Brain microvascular endothelial cell (primary cell): Measurements from ENCODE around the gene EQTN.

Experiments used
- DNase-seq: peaks from one replicate; pipeline ENCODE4 v3.0.0-alpha.2; 2020
- H3K27ac ChIP-seq: fragments of 250-450 bp; sonication (Bioruptor Pico); 2 replicates; pipeline ENCODE4 v1.5.1; 2020; ENCODE audit warnings: mild to moderate bottlenecking, moderate library complexity
- H3K27me3 ChIP-seq: fragments of 250-450 bp; sonication (Bioruptor Pico); replicated peaks from 2 replicates; pipeline ENCODE4 v1.5.1; 2020; ENCODE audit warnings: mild to moderate bottlenecking
- H3K36me3 ChIP-seq: fragments of 250-450 bp; sonication (Bioruptor Pico); replicated peaks from 2 replicates; pipeline ENCODE4 v1.5.1; 2020; ENCODE audit warnings: mild to moderate bottlenecking
- H3K4me3 ChIP-seq: 2 replicates; pipeline ENCODE4 v1.5.1; 2011; ENCODE audit warnings: low read depth, mild to moderate bottlenecking, control low read depth, low read length, moderate library complexity
- in situ Hi-C: cut with HindIII; loops from 2 replicates; pipeline ENCODE4 v1.10.0; 2017; ENCODE audit warnings: low sequenced_read_pairs, low pct_ligation_motif_present
- TF ChIP-seq, protein P1 (sequence below): IDR thresholded peaks from 2 replicates; pipeline ENCODE4 v1.5.1; 2011; ENCODE audit warnings: low read depth, mild to moderate bottlenecking, moderate library complexity, low read length, control low read depth, inconsistent platforms; ENCODE audit errors: missing control alignments

Gene EQTN

DNA sequence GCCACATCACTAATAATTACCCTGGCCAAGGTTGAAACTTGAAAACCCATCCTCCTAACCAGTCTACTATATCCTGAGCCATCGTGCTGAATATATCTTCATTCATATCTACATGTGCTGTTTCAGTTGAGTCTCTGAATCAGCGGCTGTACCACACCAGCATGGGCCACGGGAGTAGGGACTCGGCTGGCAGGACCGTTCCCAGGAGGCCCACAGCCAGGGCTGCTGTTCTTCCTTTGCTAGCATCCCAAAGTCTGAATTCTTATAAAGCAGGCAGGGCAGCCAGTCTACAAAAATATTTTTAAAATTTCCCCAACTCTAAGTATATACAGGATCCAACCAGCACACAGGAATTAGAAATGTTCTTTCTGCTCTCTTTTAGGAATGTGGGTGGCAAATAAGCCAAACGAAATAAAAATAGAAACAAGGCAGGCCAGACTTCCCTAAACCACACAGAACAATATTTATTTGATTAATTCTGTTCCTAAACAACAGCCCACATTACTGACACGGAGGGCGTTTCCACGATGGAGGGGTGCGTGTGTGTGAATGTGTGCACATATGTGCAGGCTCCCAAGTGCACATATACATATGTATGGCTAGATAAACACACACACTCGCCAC lies 42.8 kb upstream of the EQTN start:
- in situ Hi-C loops: loop anchor here (25.0 kb wide), 1 partner anchor 173 kb away; the partner anchor contains the start of gene IFNK
- Histone ChIP-seq H3K27me3 (no peaks in the 10 kb centered on the region), H3K4me3 (no peak overlapping the region), H3K36me3 (no peaks in the 10 kb centered on the region), H3K27ac (no peak overlapping the region)
- TF ChIP-seq, protein P1, sequence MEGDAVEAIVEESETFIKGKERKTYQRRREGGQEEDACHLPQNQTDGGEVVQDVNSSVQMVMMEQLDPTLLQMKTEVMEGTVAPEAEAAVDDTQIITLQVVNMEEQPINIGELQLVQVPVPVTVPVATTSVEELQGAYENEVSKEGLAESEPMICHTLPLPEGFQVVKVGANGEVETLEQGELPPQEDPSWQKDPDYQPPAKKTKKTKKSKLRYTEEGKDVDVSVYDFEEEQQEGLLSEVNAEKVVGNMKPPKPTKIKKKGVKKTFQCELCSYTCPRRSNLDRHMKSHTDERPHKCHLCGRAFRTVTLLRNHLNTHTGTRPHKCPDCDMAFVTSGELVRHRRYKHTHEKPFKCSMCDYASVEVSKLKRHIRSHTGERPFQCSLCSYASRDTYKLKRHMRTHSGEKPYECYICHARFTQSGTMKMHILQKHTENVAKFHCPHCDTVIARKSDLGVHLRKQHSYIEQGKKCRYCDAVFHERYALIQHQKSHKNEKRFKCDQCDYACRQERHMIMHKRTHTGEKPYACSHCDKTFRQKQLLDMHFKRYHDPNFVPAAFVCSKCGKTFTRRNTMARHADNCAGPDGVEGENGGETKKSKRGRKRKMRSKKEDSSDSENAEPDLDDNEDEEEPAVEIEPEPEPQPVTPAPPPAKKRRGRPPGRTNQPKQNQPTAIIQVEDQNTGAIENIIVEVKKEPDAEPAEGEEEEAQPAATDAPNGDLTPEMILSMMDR: no peak
- no peak for DNase-seq

DNA sequence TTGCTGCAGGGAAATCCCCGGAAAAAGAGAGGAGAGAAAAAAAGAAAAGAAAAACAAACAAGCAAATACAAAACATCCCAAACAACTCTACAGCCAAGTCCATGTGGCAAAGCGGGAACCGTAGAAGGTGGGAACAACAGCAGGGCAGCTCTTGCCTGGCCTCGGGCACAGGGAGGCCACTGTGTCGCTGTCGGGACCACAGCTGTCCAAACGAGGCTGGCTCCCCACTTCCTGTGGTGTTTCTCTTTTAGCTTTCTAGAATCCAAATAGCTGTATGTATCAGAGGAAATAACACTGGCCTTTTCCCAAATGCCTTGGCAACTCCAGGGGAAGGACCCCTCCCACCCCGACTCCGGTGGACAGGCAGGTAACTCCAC lies 41.6 kb upstream of the EQTN start:
- TF ChIP-seq, protein P1: no peak
- in situ Hi-C loops: loop anchor here (25.0 kb wide), 1 partner anchor 174 kb away; the partner anchor contains the start of gene IFNK
- H3K27me3 ChIP-seq: no peaks in the 10 kb centered on the region
- no peak overlapping the region for H3K4me3 ChIP-seq
- DNase-seq: no peak
- H3K36me3 ChIP-seq: no peaks in the 10 kb centered on the region
- H3K27ac ChIP-seq: no peak overlapping the region

DNA sequence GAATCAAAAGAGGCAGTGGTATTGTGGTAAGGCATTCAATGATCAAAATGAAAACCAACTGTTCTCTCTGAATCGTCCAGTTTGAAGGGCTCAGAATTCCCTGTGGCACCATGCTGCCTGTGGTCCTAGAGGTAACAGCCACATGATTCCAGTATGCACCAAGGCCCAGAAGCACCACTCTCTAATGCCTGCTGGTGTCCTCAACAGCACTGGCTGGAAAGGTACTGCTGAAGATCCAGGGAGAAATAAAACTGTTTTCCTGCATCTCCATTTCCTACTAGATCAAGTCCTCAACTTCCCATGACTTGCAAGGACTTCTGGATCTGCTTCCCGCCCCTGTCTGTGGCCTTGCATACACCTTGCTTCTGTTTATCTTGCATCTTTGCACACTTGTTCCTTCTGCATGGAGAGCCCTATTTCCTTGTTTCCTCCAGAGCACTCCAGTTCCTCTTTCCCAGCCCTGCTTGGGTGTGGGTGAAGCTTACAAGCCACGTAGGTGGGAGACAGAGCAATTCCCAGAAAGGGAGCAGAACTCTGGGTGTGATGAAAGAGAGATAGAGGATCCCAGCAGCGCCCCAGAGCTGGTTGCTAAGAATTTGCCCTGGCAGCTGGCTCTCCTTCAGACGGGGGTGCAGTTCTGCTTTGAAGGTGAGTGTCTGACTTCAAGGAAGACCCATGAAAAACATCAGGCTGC lies 41.0 kb upstream of the EQTN start:
- no peak for DNase-seq
- Histone ChIP-seq H3K27me3 (no peaks in the 10 kb centered on the region), H3K27ac (no peak overlapping the region), H3K4me3 (no peak overlapping the region), H3K36me3 (no peaks in the 10 kb centered on the region)
- TF ChIP-seq, protein P1: no peak
- in situ Hi-C loops: loop anchor here (25.0 kb wide), 1 partner anchor 174 kb away; the partner anchor contains the start of gene IFNK

DNA sequence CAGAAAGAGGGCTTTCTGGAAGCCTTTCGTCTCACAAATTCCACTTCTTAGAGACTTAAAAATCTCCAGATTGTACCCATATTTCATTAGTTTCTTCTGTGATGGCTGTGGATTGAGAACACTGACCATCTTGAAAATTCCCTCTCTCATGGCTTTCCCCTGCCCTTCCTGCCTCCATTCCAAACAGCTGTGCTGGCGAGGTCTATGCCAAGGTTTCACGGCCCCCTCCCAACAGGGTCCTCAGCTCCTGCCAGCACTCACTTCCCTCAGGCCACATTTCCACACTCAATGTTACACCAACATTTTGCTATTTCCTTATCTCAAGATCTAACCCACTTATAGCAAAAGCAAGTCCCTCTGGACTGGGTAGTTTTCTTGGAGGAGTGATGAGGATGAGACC lies 40.3 kb upstream of the EQTN start:
- H3K36me3 ChIP-seq: no peaks in the 10 kb centered on the region
- no peak for DNase-seq
- no peak overlapping the region for H3K27ac ChIP-seq
- TF ChIP-seq, protein P1: no peak
- no peaks in the 10 kb centered on the region for H3K27me3 ChIP-seq
- H3K4me3 ChIP-seq: no peak overlapping the region
- in situ Hi-C loops: loop anchor here (25.0 kb wide), 1 partner anchor 175 kb away; the partner anchor contains the start of gene IFNK

DNA sequence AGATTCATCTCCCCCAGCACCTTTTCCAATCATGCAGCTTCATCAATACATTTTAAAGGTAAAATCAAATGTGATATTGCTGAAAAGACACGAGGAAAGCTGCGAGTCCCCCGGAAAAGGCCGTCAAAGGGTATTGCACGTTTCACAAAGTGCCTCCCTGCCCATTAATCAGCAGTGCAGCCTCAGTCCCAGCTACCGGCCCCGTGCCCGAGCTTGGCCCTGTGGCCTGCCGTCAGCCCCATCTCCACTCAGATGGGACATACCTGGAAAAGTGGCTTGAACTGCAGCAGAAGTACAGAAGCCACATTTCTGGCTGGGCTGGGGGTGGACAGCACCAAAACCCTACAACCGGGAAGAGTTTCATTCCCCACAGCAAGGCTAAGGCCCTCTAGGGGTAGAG lies 39.9 kb upstream of the EQTN start:
- Histone ChIP-seq H3K27ac (no peak overlapping the region), H3K4me3 (no peak overlapping the region), H3K27me3 (no peaks in the 10 kb centered on the region), H3K36me3 (no peaks in the 10 kb centered on the region)
- in situ Hi-C loops: loop anchor here (25.0 kb wide), 1 partner anchor 175 kb away; the partner anchor contains the start of gene IFNK
- TF ChIP-seq, protein P1: no peak
- DNase-seq: no peak

DNA sequence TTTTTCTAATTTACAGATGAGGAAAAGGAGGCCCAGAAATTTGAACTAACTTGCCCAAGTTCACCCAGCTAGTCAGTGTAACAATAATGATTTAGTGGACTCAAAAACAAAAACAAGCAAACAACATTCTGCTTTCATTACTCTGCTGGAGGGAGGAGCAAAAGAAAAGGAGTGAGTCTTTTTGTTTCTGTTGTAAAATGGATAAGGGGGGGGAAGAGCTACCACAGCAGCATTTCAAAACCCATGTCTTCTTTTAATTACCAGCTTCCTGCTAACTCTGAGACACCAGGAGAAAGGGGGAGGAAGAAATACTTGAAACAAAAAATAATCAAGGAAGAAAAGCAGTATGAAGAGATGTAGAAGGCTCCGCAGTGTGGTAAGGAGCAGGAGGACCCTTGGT lies 39.2 kb upstream of the EQTN start:
- TF ChIP-seq, protein P1: no peak
- in situ Hi-C loops: loop anchor here (25.0 kb wide), 1 partner anchor 176 kb away; the partner anchor contains the start of gene IFNK
- Histone ChIP-seq H3K27me3 (no peaks in the 10 kb centered on the region), H3K36me3 (no peaks in the 10 kb centered on the region), H3K4me3 (no peak overlapping the region), H3K27ac (no peak overlapping the region)
- no peak for DNase-seq
